ENCODE results near the gene HM13. TPM values are rescaled to one million over a fixed set of nuclear protein-coding genes. Genes with fewer than 3 reads are reported as not detected.

Gene HM13
- total and polyA plus RNA-seq, 2 of the 13 experiments (the other 11 are each of a cell fraction or from before 2014, with no cell fraction given): 118 to 243 TPM

DNA sequence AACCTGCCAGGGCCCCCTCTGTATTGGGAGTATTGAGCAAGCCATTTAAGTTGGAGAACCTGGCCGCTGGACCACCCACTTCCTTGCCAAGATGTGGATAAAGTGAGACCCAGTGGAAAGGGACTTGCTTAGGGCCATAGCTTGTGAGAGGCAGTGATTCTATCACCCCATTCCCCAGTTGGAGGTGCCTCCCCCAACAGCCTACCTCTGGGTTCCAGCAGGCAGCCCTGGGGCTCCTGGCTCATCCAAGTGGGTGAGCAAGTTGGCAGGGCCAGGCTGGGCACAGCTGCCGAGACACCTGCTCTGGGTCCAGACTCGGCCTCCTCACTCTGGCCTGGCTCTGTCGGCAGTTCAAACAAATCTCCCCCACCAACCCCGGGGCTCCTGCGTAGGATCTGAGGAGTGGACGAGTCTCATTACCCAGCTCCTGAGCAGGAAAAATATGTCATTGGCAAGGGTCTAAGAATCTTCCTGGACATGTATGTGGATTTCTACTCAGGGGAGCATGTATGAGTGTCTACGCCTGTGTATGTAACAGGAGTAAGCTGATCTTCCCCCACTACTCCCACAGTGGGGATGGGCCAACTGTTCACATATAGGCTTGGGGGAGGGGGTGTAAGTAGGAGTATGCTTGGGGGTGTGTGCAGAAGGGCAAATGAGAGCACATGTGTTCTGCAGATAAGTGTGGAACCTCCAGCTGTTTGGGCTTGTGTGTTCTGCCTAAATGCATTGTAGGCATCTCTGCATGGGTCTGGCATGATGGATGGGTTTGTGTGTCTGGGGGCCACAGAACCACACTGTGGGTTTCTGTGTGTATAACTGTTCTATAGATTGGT lies 92.8 kb downstream of the HM13 start (continued):
- peak; percentile 59; the same call in 1 of the 2 replicates for TF ChIP-seq ZKSCAN1 (IDR thresholded peaks at IDR 0.05; ENCODE audit: low read length)
- TF ChIP-seq, protein P1, sequence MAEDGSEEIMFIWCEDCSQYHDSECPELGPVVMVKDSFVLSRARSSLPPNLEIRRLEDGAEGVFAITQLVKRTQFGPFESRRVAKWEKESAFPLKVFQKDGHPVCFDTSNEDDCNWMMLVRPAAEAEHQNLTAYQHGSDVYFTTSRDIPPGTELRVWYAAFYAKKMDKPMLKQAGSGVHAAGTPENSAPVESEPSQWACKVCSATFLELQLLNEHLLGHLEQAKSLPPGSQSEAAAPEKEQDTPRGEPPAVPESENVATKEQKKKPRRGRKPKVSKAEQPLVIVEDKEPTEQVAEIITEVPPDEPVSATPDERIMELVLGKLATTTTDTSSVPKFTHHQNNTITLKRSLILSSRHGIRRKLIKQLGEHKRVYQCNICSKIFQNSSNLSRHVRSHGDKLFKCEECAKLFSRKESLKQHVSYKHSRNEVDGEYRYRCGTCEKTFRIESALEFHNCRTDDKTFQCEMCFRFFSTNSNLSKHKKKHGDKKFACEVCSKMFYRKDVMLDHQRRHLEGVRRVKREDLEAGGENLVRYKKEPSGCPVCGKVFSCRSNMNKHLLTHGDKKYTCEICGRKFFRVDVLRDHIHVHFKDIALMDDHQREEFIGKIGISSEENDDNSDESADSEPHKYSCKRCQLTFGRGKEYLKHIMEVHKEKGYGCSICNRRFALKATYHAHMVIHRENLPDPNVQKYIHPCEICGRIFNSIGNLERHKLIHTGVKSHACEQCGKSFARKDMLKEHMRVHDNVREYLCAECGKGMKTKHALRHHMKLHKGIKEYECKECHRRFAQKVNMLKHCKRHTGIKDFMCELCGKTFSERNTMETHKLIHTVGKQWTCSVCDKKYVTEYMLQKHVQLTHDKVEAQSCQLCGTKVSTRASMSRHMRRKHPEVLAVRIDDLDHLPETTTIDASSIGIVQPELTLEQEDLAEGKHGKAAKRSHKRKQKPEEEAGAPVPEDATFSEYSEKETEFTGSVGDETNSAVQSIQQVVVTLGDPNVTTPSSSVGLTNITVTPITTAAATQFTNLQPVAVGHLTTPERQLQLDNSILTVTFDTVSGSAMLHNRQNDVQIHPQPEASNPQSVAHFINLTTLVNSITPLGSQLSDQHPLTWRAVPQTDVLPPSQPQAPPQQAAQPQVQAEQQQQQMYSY (CRISPR knock-in tag; IDR thresholded peaks at IDR 0.05): peak; percentile 31; the same call in 1 of the 2 replicates
- TF ChIP-seq ZNF468 (CRISPR knock-in tag; IDR thresholded peaks at IDR 0.05): peak; percentile 84; the same call in 1 of the 2 replicates
- TF ChIP-seq RELA (CRISPR knock-in tag; IDR thresholded peaks at IDR 0.05): peak; percentile 66; the same call in 1 of the 2 replicates
- 0 out of 2 replicates have a peak, but pooled peaks have one; percentile 55 for TF ChIP-seq RFXANK (CRISPR knock-in tag; IDR thresholded peaks at IDR 0.05)
- TF ChIP-seq PHF5A (CRISPR knock-in tag; IDR thresholded peaks at IDR 0.05; ENCODE audit: low read depth, unreplicated experiment): peak; percentile 94
- TF ChIP-seq ZNF430 (CRISPR knock-in tag; IDR thresholded peaks at IDR 0.05): no peak; the same call in 1 of the 2 replicates
- no peak; the same call in 1 of the 2 replicates for TF ChIP-seq ZIK1 (CRISPR knock-in tag; IDR thresholded peaks at IDR 0.05; ENCODE audit: borderline replicate concordance, low read depth)
- TF ChIP-seq, protein P2, sequence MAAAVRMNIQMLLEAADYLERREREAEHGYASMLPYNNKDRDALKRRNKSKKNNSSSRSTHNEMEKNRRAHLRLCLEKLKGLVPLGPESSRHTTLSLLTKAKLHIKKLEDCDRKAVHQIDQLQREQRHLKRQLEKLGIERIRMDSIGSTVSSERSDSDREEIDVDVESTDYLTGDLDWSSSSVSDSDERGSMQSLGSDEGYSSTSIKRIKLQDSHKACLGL (CRISPR knock-in tag; IDR thresholded peaks at IDR 0.05): no peak; the same call in none of the 2 replicates
- TF ChIP-seq ARNT2 (CRISPR knock-in tag; IDR thresholded peaks at IDR 0.05; ENCODE audit: low read depth): peak; percentile 90
- TF ChIP-seq, protein P3, sequence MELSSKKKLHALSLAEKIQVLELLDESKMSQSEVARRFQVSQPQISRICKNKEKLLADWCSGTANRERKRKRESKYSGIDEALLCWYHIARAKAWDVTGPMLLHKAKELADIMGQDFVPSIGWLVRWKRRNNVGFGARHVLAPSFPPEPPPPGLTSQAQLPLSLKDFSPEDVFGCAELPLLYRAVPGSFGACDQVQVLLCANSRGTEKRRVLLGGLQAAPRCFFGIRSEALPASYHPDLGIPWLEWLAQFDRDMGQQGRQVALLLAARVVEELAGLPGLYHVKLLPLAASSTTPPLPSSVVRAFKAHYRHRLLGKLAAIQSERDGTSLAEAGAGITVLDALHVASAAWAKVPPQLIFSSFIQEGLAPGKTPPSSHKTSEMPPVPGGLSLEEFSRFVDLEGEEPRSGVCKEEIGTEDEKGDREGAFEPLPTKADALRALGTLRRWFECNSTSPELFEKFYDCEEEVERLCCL (CRISPR knock-in tag; IDR thresholded peaks at IDR 0.05; ENCODE audit: borderline replicate concordance): no peak
- TF ChIP-seq, protein P4, sequence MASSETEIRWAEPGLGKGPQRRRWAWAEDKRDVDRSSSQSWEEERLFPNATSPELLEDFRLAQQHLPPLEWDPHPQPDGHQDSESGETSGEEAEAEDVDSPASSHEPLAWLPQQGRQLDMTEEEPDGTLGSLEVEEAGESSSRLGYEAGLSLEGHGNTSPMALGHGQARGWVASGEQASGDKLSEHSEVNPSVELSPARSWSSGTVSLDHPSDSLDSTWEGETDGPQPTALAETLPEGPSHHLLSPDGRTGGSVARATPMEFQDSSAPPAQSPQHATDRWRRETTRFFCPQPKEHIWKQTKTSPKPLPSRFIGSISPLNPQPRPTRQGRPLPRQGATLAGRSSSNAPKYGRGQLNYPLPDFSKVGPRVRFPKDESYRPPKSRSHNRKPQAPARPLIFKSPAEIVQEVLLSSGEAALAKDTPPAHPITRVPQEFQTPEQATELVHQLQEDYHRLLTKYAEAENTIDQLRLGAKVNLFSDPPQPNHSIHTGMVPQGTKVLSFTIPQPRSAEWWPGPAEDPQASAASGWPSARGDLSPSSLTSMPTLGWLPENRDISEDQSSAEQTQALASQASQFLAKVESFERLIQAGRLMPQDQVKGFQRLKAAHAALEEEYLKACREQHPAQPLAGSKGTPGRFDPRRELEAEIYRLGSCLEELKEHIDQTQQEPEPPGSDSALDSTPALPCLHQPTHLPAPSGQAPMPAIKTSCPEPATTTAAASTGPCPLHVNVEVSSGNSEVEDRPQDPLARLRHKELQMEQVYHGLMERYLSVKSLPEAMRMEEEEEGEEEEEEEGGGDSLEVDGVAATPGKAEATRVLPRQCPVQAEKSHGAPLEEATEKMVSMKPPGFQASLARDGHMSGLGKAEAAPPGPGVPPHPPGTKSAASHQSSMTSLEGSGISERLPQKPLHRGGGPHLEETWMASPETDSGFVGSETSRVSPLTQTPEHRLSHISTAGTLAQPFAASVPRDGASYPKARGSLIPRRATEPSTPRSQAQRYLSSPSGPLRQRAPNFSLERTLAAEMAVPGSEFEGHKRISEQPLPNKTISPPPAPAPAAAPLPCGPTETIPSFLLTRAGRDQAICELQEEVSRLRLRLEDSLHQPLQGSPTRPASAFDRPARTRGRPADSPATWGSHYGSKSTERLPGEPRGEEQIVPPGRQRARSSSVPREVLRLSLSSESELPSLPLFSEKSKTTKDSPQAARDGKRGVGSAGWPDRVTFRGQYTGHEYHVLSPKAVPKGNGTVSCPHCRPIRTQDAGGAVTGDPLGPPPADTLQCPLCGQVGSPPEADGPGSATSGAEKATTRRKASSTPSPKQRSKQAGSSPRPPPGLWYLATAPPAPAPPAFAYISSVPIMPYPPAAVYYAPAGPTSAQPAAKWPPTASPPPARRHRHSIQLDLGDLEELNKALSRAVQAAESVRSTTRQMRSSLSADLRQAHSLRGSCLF (CRISPR knock-in tag; IDR thresholded peaks at IDR 0.05; ENCODE audit: borderline replicate concordance): peak; percentile 61; the same call in 1 of the 2 replicates
- TF ChIP-seq, protein P5, sequence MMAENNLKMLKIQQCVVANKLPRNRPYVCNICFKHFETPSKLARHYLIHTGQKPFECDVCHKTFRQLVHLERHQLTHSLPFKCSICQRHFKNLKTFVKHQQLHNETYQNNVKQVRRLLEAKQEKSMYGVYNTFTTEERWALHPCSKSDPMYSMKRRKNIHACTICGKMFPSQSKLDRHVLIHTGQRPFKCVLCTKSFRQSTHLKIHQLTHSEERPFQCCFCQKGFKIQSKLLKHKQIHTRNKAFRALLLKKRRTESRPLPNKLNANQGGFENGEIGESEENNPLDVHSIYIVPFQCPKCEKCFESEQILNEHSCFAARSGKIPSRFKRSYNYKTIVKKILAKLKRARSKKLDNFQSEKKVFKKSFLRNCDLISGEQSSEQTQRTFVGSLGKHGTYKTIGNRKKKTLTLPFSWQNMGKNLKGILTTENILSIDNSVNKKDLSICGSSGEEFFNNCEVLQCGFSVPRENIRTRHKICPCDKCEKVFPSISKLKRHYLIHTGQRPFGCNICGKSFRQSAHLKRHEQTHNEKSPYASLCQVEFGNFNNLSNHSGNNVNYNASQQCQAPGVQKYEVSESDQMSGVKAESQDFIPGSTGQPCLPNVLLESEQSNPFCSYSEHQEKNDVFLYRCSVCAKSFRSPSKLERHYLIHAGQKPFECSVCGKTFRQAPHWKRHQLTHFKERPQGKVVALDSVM (CRISPR knock-in tag; IDR thresholded peaks at IDR 0.05): no peak
- peak; percentile 20 to 68; a peak in 2 of 4 replicates for TF ChIP-seq EP300 (IDR thresholded peaks at IDR 0.05; ENCODE audit: low read depth in 2 of 2, low read length in 2 of 2)
- peak; percentile 72; the same call in 1 of the 2 replicates for TF ChIP-seq EP300 (CRISPR knock-in tag; IDR thresholded peaks at IDR 0.05; ENCODE audit: borderline replicate concordance)

All from HepG2 (cell line).